ENCODE measurements around the gene MICAL2.

DNA sequence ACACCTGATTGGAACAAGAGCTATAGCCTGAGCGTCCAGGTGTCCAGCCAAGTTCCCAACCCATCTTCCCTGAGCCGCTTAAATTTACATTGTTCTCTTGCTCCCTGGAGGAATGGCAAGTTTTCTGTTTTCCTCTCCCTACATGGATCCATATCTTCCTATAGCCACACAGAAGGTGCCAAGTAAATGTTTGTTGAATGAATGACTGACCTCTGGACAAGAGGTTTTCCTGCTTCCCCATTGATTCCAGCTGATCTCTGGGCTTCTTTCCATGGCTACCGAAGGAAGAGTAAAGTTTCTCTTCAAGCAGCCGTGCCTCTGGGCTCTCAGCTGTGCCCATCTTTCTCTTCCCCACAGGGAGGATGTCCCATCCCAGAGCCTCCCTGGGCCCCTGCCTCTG, 107.5 kb downstream of the MICAL2 start:
- TF ChIP-seq TAF1 (IDR thresholded peaks at IDR 0.05; ENCODE audit: low read depth) (no peak), EP300 (IDR thresholded peaks at IDR 0.05; ENCODE audit: borderline replicate concordance) (no peak), FOXM1 (IDR thresholded peaks at IDR 0.05; ENCODE audit: borderline replicate concordance, low read depth) (no peak), EGR1 (IDR thresholded peaks at IDR 0.05) (no peak), MAX (IDR thresholded peaks at IDR 0.05) (no peak), RAD21 (IDR thresholded peaks at IDR 0.05; ENCODE audit: low read depth) (no peak), YY1 (IDR thresholded peaks at IDR 0.05; ENCODE audit: low read depth) (no peak), CEBPB (IDR thresholded peaks at IDR 0.05) (no peak), USF1 (IDR thresholded peaks at IDR 0.05) (no peak), NFIC (IDR thresholded peaks at IDR 0.05) (no peak), REST (IDR thresholded peaks at IDR 0.05; ENCODE audit: low read depth) (no peak), TEAD4 (IDR thresholded peaks at IDR 0.05) (no peak), TCF12 (IDR thresholded peaks at IDR 0.05; ENCODE audit: low read depth) (no peak), CREB1 (IDR thresholded peaks at IDR 0.05; ENCODE audit: low read depth) (no peak)

Measured in Ishikawa (cell line).